ENCODE results near the gene AGBL5. TPM values are rescaled to one million over a fixed set of nuclear protein-coding genes. Genes with fewer than 3 reads are reported as not detected.

AGBL5 gene
- total RNA-seq, 1 donor from 2014 or later: 68.3 TPM

DNA sequence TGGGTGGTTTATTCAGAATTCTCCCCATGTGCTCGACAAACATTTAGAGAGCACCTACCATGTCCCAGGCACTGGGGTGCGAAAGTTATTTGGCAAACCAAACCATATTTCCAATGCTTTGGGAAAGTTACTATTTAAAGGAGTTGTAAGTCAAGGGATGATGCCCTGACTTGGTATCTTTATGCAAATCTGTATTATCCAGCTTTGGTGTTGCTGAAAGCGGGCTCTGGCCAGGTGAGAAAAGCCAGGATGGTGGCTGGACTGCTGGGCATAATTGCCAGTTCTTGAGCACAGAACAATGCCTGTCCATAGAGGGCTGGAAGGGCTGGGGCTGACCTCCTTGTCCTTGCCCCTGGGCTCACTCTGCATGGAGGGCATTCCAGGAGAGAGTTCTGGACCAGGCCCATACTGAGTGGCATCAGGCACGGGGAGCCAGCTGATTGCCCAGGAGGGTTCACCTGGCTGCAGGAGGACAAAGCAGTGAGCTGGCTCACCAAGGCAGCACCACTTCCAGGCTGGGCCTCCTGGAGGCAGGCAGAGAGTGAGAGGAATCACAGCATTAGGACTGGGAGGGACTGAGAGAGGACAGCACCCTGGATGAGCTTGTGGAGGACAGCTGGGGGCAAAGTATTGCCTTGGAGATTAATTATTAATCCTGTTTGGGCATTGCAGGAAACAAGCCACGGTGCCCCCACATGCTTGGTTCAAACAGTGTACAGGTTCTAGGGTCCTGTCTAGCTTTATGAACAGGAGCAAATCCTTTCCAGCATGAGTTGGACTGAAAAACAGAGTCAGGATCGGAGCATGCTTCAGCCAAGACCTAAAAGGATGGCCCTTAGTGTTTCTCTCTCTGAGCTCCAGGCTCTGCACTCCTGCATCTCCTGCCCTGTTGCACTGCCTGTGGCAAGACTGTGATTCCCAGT is 42.2 kb downstream of the AGBL5 start:
- Mint-ChIP-seq H3K27ac (peak overlapping the region; percentile 72), H3K36me3 (no peaks in the 10 kb centered on the region), H3K4me1 (peaks cover 10% of the 10 kb centered on the region), H3K27me3 (ENCODE audit: insufficient read depth, low read depth) (peaks cover 9% of the 10 kb centered on the region), H3K9me3 (no peaks in the 10 kb centered on the region), H3K4me3 (peak overlapping the region; percentile 53)
- H3K9me3 ChIP-seq (ENCODE audit: low read depth): no peaks in the 10 kb centered on the region
- H3K27me3 ChIP-seq: no peaks in the 10 kb centered on the region
- H3K79me2 ChIP-seq (ENCODE audit: low read depth): no peaks in the 10 kb centered on the region
- H3K4me2 ChIP-seq: no peak overlapping the region
- no peak overlapping the region for H3K4me3 ChIP-seq
- H3F3A ChIP-seq (ENCODE audit: low read depth): no peaks in the 10 kb centered on the region
- H3K36me3 ChIP-seq: no peaks in the 10 kb centered on the region
- no peak overlapping the region for H3K9ac ChIP-seq
- TF ChIP-seq, protein P1, sequence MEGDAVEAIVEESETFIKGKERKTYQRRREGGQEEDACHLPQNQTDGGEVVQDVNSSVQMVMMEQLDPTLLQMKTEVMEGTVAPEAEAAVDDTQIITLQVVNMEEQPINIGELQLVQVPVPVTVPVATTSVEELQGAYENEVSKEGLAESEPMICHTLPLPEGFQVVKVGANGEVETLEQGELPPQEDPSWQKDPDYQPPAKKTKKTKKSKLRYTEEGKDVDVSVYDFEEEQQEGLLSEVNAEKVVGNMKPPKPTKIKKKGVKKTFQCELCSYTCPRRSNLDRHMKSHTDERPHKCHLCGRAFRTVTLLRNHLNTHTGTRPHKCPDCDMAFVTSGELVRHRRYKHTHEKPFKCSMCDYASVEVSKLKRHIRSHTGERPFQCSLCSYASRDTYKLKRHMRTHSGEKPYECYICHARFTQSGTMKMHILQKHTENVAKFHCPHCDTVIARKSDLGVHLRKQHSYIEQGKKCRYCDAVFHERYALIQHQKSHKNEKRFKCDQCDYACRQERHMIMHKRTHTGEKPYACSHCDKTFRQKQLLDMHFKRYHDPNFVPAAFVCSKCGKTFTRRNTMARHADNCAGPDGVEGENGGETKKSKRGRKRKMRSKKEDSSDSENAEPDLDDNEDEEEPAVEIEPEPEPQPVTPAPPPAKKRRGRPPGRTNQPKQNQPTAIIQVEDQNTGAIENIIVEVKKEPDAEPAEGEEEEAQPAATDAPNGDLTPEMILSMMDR (IDR thresholded peaks at IDR 0.05): no peak
- TF ChIP-seq EZH2phosphoT487 (IDR thresholded peaks at IDR 0.05) (no peak), EZH2 (IDR thresholded peaks at IDR 0.05) (no peak)
- no peaks in the 10 kb centered on the region for H3K4me1 ChIP-seq
- no peak overlapping the region for H2AFZ ChIP-seq (replicated peaks)
- no peak overlapping the region for H3K27ac ChIP-seq
- no peaks in the 10 kb centered on the region for H4K20me1 ChIP-seq (ENCODE audit: low read depth)
- DNase-seq (ENCODE audit: low spot score): no peak

DNA sequence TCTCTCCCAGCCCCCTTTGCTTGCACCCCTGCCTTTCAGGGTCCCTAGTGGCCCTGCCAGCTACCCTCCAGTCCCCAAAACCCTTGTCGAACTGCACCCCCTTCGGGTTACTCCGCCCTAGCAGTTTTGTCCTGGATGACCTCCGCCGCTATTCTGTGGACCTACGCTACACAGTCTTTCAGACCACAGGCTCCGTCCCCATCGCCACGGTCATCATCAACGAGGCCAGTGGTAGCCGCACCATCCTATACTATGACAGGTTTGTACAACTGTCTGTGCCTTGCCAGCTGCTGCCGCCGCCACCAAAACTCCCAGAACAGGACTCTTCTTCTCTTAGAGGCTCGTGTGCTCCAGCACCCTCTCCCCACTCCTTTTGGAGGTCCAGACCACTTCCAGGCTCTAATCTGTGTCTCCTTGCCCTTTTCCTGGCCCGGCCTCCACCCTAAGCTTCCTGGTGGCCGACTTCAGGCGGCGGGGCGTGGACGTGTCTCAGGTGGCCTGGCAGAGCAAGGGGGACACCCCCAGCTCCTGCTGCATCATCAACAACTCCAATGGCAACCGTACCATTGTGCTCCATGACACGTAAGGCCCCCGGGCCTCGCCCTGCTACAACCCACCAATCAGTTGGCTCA is 43.0 kb downstream of the AGBL5 start:
- Histone ChIP-seq H2AFZ (replicated peaks) (no peak overlapping the region), H3K9me3 (ENCODE audit: low read depth) (no peaks in the 10 kb centered on the region), H3K4me1 (no peaks in the 10 kb centered on the region), H3K79me2 (ENCODE audit: low read depth) (no peaks in the 10 kb centered on the region), H4K20me1 (ENCODE audit: low read depth) (no peaks in the 10 kb centered on the region), H3K36me3 (no peaks in the 10 kb centered on the region), H3K4me3 (no peak overlapping the region), H3K4me2 (no peak overlapping the region), H3K27me3 (no peaks in the 10 kb centered on the region), H3F3A (ENCODE audit: low read depth) (no peaks in the 10 kb centered on the region), H3K27ac (no peak overlapping the region), H3K9ac (no peak overlapping the region)
- Mint-ChIP-seq H3K27ac (peak overlapping the region; percentile 72), H3K27me3 (ENCODE audit: insufficient read depth, low read depth) (peaks cover 11% of the 10 kb centered on the region), H3K36me3 (no peaks in the 10 kb centered on the region), H3K9me3 (no peaks in the 10 kb centered on the region), H3K4me3 (peak overlapping the region; percentile 53), H3K4me1 (peaks cover 10% of the 10 kb centered on the region)
- no peak for DNase-seq (ENCODE audit: low spot score)
- TF ChIP-seq EZH2 (IDR thresholded peaks at IDR 0.05): no peak
- no peak for TF ChIP-seq EZH2phosphoT487 (IDR thresholded peaks at IDR 0.05)
- TF ChIP-seq, protein P1 (IDR thresholded peaks at IDR 0.05): no peak

DNA sequence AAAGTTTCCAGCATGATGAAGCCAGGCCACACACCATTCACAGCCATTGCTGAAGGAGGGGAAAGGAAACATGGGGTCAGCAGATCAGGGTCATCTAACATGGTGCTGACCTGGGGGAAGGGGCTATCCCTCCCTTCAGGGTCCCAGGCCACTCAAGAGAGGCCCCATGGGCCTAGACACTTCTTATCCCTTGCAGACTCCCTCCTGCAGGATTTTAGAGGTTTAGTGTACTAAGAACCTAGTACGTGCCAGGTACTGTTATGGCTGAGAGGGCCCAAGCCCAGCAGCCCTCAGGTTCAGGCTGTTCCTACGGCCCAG is 43.9 kb downstream of the AGBL5 start:
- Mint-ChIP-seq H3K9me3 (no peaks in the 10 kb centered on the region), H3K27ac (peak overlapping the region; percentile 83), H3K36me3 (no peaks in the 10 kb centered on the region), H3K4me3 (peak overlapping the region; percentile 62), H3K4me1 (peaks cover 12% of the 10 kb centered on the region), H3K27me3 (ENCODE audit: insufficient read depth, low read depth) (peaks cover 16% of the 10 kb centered on the region)
- H3K27ac ChIP-seq: no peak overlapping the region
- H3F3A ChIP-seq (ENCODE audit: low read depth): no peaks in the 10 kb centered on the region
- no peak overlapping the region for H3K4me2 ChIP-seq
- no peak for DNase-seq (ENCODE audit: low spot score)
- no peaks in the 10 kb centered on the region for H3K79me2 ChIP-seq (ENCODE audit: low read depth)
- H3K4me3 ChIP-seq: no peak overlapping the region
- no peak overlapping the region for H2AFZ ChIP-seq (replicated peaks)
- H3K9ac ChIP-seq: no peak overlapping the region
- TF ChIP-seq EZH2phosphoT487 (IDR thresholded peaks at IDR 0.05) (no peak), EZH2 (IDR thresholded peaks at IDR 0.05) (no peak)
- TF ChIP-seq, protein P1 (IDR thresholded peaks at IDR 0.05): no peak
- H4K20me1 ChIP-seq (ENCODE audit: low read depth): no peaks in the 10 kb centered on the region
- H3K9me3 ChIP-seq (ENCODE audit: low read depth): no peaks in the 10 kb centered on the region
- no peaks in the 10 kb centered on the region for H3K27me3 ChIP-seq
- no peaks in the 10 kb centered on the region for H3K36me3 ChIP-seq
- no peaks in the 10 kb centered on the region for H3K4me1 ChIP-seq

Measured in neural progenitor cell (in vitro differentiated cells).